H7 (cell line): ENCODE measurements around the gene OR13J1. TPM values are rescaled to one million over a fixed set of nuclear protein-coding genes. Genes with fewer than 3 reads are reported as not detected.
"Not testable (repeated sequence)": the region's sequence is repeated elsewhere in the genome, so short reads cannot be mapped to it uniquely, and the experiment has no call there.

Experiments used
- DNase-seq: peaks from one replicate; pipeline ENCODE4 v3.0.0; 2012
- H3K27me3 ChIP-seq: 2 replicates; pipeline ENCODE4 v1.6.0; 2011; ENCODE audit warnings: mild to moderate bottlenecking, low read length; ENCODE audit not compliant: control insufficient read depth, insufficient read depth
- H3K36me3 ChIP-seq: replicated peaks from 2 replicates; pipeline ENCODE4 v1.5.1; 2011; ENCODE audit warnings: low read length; ENCODE audit not compliant: control insufficient read depth, insufficient read depth
- H3K4me3 ChIP-seq: 2 replicates; pipeline ENCODE4 v1.5.1; 2011; ENCODE audit warnings: low read depth, mild to moderate bottlenecking, control low read depth, low read length, moderate library complexity; ENCODE audit not compliant: insufficient read depth
- total RNA-seq: library from RNA; depleted of rRNA; stranded (reverse); fragments of >200 nt; shearing (Covaris generic); gene quantifications from 2 replicates; pipeline ENCODE4 v1.2.3, GENCODE V29; 2014; rRNA removed

OR13J1 gene, protein sequence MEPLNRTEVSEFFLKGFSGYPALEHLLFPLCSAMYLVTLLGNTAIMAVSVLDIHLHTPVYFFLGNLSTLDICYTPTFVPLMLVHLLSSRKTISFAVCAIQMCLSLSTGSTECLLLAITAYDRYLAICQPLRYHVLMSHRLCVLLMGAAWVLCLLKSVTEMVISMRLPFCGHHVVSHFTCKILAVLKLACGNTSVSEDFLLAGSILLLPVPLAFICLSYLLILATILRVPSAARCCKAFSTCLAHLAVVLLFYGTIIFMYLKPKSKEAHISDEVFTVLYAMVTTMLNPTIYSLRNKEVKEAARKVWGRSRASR
- not detected in 2 replicates for total RNA-seq

DNA sequence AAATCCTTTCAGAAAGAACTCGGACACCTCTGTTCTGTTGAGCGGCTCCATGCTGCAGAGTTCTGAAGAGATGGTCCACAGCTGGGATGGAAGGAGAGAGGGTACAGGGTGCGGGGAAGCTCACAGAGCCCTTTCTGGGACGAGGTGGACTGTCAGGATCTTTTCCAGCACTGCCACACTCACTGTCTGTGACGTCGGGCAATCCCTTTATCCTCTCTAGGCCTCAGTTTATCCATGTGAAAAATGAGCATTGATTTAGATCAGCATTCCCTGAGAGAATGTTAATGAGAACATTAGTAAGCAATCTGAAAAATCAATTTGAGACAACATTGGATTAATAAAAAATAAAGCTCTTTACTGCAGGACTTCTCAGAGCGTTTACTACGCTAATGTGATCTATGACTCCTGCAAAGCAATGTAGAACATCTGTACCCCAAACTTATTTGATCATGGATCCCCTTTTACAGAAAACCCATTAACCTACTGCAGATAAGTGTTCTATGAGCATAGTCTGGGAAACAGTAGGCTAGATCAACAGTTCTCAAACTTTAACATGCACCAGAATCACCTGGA, at the start of gene OR13J1:
TSS of gene OR13J1 (minus strand) at position 51 of the 573 bp plus-strand sequence. CDS start at position 51, 0 bp downstream.
- H3K4me3 ChIP-seq = no peak within 1 kb of the TSS
- H3K27me3 ChIP-seq = no peaks in the 10 kb centered on the region
- H3K36me3 ChIP-seq = no peaks in the 10 kb centered on the region
- no peak for DNase-seq

- no peaks in the 10 kb centered on the region for H3K27me3 ChIP-seq
- no peak overlapping the region for H3K4me3 ChIP-seq
- DNase-seq = no peak
- H3K36me3 ChIP-seq = no peaks in the 10 kb centered on the region
Observed at GRCh38 chr9:35919212-35920008, 49.2 kb upstream of the OR13J1 start.

DNA sequence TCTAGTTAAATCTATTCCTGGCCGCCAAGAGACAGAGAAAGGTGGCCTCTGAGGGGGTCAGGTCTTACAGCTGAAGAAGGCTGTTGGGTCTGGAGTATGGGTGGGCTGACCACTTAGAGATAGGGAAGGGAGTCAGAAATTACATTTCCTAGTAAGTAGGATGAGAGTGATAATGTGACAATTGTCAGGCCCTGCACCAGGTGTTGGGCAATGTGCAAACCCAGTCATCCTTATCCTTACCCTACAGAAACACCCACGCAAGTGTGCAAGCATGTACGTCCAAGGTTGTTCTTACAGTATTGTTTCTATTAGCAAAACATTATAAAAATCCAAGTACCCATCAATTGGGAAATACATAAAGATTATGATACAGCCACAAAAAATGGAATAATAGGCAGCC, 48.6 kb upstream of the OR13J1 start:
- H3K27me3 ChIP-seq = no peaks in the 10 kb centered on the region
- no peak overlapping the region for H3K4me3 ChIP-seq
- no peak for DNase-seq
- H3K36me3 ChIP-seq = no peaks in the 10 kb centered on the region

DNA sequence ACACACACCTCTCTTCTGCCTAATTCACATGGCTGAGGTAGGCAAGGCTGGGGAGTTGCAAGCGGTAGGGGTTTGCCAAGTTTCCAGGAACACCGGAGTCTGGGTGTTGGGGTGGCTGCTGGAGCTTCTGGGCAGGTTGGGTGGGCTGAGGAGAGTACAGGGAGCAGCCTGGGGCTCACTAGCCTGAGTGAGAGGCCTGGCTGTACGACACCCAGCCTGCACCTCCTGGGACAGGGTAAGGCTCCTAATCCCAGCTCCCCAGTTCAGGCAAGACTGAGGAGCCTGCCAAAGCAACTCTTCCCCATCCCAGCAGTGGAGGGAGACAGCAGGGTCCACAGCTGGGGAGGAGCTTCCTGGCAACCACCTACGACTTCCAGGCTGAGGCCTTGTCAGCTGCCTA, 47.1 kb upstream of the OR13J1 start:
- no peak overlapping the region for H3K4me3 ChIP-seq
- DNase-seq = peak; percentile 19
- H3K27me3 ChIP-seq = no peaks in the 10 kb centered on the region
- no peaks in the 10 kb centered on the region for H3K36me3 ChIP-seq

DNA sequence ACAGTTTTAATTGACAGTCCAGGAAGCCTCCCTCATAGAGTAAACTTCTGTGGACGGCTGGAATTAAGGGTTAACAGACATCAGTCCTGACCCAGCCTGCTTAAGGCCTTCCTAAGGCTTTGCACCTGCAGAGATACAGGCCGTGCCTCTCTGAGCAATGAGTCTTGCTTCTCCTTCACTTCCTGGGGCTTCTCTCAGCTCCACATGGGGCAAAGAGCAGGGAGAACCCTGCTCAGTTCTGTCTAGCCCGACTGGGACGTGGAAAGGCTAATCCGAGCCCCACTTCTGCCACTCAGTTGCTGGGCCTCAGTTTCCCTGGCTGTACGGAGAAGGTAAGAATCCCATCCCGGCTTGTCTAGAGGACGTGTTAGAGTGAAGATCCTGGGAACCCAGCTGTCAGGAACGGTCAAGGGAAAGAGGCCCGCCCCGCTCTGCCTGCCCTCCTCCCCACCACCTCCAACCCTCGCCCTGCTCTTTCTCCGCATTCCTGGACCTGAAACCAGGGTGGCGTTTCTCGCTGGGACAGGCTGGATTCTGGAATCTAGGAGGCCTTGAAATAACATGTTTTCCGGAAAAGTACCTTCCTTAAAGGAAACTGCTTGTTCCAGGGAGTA, 45.6 kb upstream of the OR13J1 start:
- H3K4me3 ChIP-seq = no peak overlapping the region
- DNase-seq = peak; percentile 42
- no peaks in the 10 kb centered on the region for H3K36me3 ChIP-seq
- H3K27me3 ChIP-seq = no peaks in the 10 kb centered on the region

- Histone ChIP-seq H3K27me3 (no peaks in the 10 kb centered on the region), H3K36me3 (no peaks in the 10 kb centered on the region), H3K4me3 (no peak overlapping the region)
- peak; percentile 52 for DNase-seq
Observed at GRCh38 chr9:35914301-35914807, 44.2 kb upstream of the OR13J1 start.

DNA sequence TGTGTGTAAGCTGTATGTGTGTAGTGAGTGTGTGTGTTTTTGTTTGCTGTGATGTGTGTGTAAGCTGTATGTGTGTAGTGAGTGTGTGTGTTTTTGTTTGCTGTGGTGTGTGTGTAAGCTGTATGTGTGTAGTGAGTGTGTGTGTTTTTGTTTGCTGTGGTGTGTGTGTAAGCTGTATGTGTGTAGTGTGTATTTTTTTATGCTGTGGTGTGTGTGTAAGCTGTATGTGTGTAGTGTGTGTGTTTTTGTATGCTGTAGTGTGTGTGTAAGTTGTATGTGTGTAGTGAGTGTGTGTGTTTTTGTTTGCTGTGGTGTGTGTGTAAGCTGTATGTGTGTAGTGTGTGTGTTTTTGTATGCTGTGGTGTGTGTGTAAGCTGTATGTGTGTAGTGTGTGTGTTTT, 43.2 kb upstream of the OR13J1 start:
- not testable (repeated sequence) for DNase-seq, H3K4me3 ChIP-seq, H3K36me3 ChIP-seq, H3K27me3 ChIP-seq

DNA sequence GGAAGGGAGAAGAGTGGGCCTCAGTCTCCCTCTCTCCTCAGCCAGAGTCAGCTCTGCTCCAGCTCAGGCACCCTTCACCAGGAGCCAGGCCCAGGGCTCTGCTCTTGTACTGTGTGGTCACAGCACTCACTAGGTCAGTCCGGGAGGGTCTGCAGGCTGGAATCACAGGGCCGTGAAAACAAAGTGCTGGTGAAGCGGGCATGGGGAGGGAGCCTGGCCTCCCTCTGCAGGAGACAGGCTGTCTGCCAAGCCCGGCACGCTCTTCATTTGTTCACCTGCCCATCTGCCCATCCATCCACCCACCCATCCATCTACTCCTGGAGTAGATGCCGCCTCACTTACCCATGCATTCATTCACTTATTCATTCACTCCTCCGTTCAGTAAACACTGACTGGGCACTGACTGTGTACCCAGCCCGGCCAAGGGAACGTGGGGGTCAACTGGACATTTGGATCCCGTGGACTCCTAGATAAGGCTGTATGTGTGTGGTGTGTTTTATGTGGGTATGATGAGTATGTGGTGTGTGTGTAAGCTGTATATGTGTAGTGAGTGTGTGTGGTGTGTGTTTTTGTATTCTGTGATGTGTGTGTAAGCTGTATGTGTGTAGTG, 42.7 kb upstream of the OR13J1 start:
- DNase-seq = no peak
- no peaks in the 10 kb centered on the region for H3K27me3 ChIP-seq
- no peak overlapping the region for H3K4me3 ChIP-seq
- no peaks in the 10 kb centered on the region for H3K36me3 ChIP-seq

- Histone ChIP-seq H3K27me3 (no peaks in the 10 kb centered on the region), H3K4me3 (no peak overlapping the region), H3K36me3 (no peaks in the 10 kb centered on the region)
- no peak for DNase-seq
Observed at GRCh38 chr9:35911690-35912089, 41.5 kb upstream of the OR13J1 start.

- Histone ChIP-seq H3K36me3 (no peaks in the 10 kb centered on the region), H3K4me3 (no peak overlapping the region), H3K27me3 (no peaks in the 10 kb centered on the region)
- peak; percentile 75 for DNase-seq
Observed at GRCh38 chr9:35910613-35911359, 40.6 kb upstream of the OR13J1 start.

GRCh38 chr9:35909687-35910612, 39.7 kb upstream of the OR13J1 start:
- peak; percentile 60 for DNase-seq
- Histone ChIP-seq H3K36me3 (no peaks in the 10 kb centered on the region), H3K27me3 (no peaks in the 10 kb centered on the region), H3K4me3 (no peak overlapping the region)

DNA sequence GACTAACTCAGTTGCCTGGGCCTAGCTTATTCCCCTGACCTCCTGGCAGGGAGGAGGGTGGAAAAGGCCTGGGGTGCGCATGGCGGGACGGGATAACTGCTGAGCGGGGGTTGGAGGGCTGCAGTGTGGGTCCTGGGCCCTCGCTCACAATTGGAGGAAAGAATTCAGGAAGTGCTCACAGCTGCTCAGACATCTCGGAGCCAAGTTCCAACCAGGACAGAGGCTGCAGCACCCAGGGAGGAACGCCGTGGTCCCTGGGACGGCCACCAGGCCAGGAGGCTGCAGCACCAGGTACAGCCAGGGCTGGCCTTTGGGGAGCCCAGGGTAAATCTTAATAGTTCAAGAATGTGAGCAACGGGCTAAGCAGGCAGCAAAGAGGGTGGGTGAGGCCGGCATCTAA, 39.1 kb upstream of the OR13J1 start, which contains the start of gene SPAAR:
TSS of gene SPAAR (plus strand) at position 217 of the 400 bp plus-strand sequence. CDS start 974 bp downstream, outside the sequence.
- H3K4me3 ChIP-seq = no peak within 1 kb of the TSS
- H3K36me3 ChIP-seq = no peaks in the 10 kb centered on the region
- peak; percentile 52 for DNase-seq
- H3K27me3 ChIP-seq = no peaks in the 10 kb centered on the region
